ENCODE measurements around the gene SERINC1. TPM values are rescaled to one million over a fixed set of nuclear protein-coding genes. Genes with fewer than 3 reads are reported as not detected.

The SERINC1 gene
- polyA plus RNA-seq, 2 of the 4 experiments (the other 2 are of a cell fraction), result 71.6 to 112 TPM

DNA sequence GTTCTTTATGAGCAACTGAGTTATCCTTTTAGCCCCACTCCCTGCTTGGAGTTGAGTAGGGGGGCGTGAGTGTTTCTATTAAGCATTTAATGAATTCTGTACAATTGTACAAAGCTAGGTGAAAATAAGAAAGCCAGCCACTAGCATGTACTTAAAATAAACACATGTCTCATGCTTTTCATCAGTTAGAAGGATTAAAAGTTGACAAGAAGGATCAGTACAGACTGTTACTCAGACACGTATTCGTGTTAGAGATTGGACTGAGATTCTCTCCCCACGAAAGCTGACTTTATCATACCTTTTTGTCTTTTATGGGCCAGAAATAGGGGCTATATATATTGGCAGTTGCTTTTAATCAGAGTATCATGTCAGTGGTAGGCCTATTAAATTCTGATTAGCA, 70.5 kb downstream of the SERINC1 start:
- FAIRE-seq, result no peak
- CTCF ChIA-PET, result no interaction called here
- Histone ChIP-seq H3K4me1 (peaks cover 11% of the 10 kb centered on the region; the same call in 2 of the 3 replicates), H3K27ac (no peak overlapping the region), H3K9me3 (no peaks in the 10 kb centered on the region), H3K4me3 (no peak overlapping the region; the same call in 2 of the 3 replicates), H3K4me2 (peak overlapping the region; percentile 82)
- no peak for ATAC-seq
- POLR2A ChIA-PET, result no interaction called here
- TF ChIP-seq, protein P1, sequence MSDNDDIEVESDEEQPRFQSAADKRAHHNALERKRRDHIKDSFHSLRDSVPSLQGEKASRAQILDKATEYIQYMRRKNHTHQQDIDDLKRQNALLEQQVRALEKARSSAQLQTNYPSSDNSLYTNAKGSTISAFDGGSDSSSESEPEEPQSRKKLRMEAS (IDR thresholded peaks at IDR 0.05), result no peak
- TF ChIP-seq RCOR1 (IDR thresholded peaks at IDR 0.05; ENCODE audit: low read depth, low read length), result no peak
- no peak for TF ChIP-seq POLR2AphosphoS2 (conservative IDR thresholded peaks at IDR 0.05; ENCODE audit: low read length)
- no peak for TF ChIP-seq ZNF302 (CRISPR knock-in tag; IDR thresholded peaks at IDR 0.05)
- no peak for TF ChIP-seq HOXB5 (CRISPR knock-in tag; IDR thresholded peaks at IDR 0.05)
- no peak for TF ChIP-seq EHMT2 (IDR thresholded peaks at IDR 0.05; ENCODE audit: low read depth)
- TF ChIP-seq MAFK (IDR thresholded peaks at IDR 0.05; ENCODE audit: partially characterized antibody), result no peak
- DNase-seq (ENCODE audit: low read depth in 1 of 2, low spot score in 1 of 2), result no peak
- WGBS (ENCODE audit: missing lambda C conversion rate), result 94% methylated on average over 4 of the region's 4 CpGs

DNA sequence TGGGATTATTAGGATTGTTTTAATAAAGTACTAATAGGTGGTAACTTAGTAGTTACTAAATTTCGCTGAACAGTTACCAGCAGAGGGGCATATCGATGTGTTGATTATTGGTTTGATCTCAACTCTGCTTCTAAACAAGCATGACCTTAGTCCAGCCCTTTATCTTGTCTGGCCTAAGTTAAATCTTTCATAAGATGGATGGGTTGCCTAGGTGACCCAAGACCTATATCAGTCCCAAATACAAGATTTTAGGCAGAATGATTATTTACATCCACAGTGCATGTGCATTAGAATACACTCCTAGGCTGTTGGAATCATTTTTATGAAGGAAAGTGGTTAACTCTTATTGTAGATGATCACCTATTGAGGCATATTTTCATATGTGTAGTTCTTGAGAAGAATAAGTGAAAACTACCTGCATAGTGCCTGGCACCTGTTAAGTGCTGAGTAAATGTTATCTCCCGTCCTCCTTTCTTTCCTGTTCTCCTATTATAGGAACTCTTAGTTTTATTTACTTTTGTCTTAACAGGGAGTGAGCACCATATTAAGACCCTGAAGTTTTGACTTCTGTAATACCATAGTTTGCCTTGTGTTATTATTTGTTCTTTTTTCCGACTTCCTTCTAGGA, 71.0 kb downstream of the SERINC1 start:
- H3K27ac ChIP-seq, result peak overlapping the region; percentile 92 to 97
- no peak for FAIRE-seq
- TF ChIP-seq REST (IDR thresholded peaks at IDR 0.05) (no peak), ESRRA (IDR thresholded peaks at IDR 0.05; ENCODE audit: borderline replicate concordance, low read length) (no peak), CHD2 (IDR thresholded peaks at IDR 0.05; ENCODE audit: low read length, partially characterized antibody) (no peak), HOXA7 (CRISPR knock-in tag; IDR thresholded peaks at IDR 0.05) (no peak), TFCP2L1 (CRISPR knock-in tag; IDR thresholded peaks at IDR 0.05) (no peak), KDM5A (IDR thresholded peaks at IDR 0.05) (no peak), GATA3 (IDR thresholded peaks at IDR 0.05; ENCODE audit: borderline replicate concordance) (no peak), FOSL2 (IDR thresholded peaks at IDR 0.05) (no peak), FOSL2 (CRISPR knock-in tag; IDR thresholded peaks at IDR 0.05) (no peak), RNF2 (IDR thresholded peaks at IDR 0.05; ENCODE audit: borderline replicate concordance, low read depth) (no peak)
- H3K4me3 ChIP-seq, result peak overlapping the region; percentile 99
- ChIA-PET POLR2A (no interaction called here), CTCF (no interaction called here)
- WGBS (ENCODE audit: missing lambda C conversion rate), result 52% methylated on average over 4 of the region's 4 CpGs
- peak overlapping the region; percentile 82 for H3K4me2 ChIP-seq
- H3K9me3 ChIP-seq, result no peaks in the 10 kb centered on the region
- no peak for DNase-seq (ENCODE audit: low read depth in 1 of 2, low spot score in 1 of 2)
- no peak for ATAC-seq
- H3K4me1 ChIP-seq, result peaks cover 11% of the 10 kb centered on the region; the same call in 2 of the 3 replicates

DNA sequence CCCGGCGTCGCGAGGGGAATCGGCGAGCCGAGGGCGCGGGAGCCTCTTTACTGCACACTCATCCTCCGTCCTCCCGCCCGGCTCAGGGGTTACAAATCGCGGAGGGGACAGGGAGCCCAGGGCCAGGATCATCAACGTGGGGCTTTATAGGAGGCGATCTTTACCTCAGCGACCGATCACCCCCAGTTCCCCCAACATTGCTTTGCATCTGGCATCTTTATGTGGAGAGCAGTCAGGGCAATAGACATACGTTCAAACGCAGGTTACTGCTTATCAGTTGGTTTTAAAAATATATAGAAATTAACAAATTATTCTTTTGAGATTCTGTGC, 71.5 kb downstream of the SERINC1 start:
- Histone ChIP-seq H3K27ac (peak overlapping the region; percentile 92 to 97), H3K4me3 (peak overlapping the region; percentile 99), H3K9me3 (no peaks in the 10 kb centered on the region), H3K4me2 (peak overlapping the region; percentile 82), H3K4me1 (peaks cover 11% of the 10 kb centered on the region; the same call in 2 of the 3 replicates)
- WGBS (ENCODE audit: missing lambda C conversion rate), result under 1% methylated on average over 20 of the region's 20 CpGs
- CTCF ChIA-PET, result interaction anchor here (0.5 kb wide), 1 partner anchor 9 kb away, joined by 3 read pairs; no protein-coding TSS in a partner anchor
- DNase-seq (ENCODE audit: low read depth in 1 of 2, low spot score in 1 of 2), result peak in 1 of 2 experiments; percentile 13
- POLR2A ChIA-PET, result interaction anchor here (0.7 to 1.0 kb wide), 2 partner anchors 8 to 71 kb away, joined by 3 read pairs; partner anchors contain the start of gene SERINC1
- FAIRE-seq, result no peak
- peak in 1 of 2 experiments; percentile 34; a peak in 4 of 6 replicates for ATAC-seq
- TF ChIP-seq, protein P2, sequence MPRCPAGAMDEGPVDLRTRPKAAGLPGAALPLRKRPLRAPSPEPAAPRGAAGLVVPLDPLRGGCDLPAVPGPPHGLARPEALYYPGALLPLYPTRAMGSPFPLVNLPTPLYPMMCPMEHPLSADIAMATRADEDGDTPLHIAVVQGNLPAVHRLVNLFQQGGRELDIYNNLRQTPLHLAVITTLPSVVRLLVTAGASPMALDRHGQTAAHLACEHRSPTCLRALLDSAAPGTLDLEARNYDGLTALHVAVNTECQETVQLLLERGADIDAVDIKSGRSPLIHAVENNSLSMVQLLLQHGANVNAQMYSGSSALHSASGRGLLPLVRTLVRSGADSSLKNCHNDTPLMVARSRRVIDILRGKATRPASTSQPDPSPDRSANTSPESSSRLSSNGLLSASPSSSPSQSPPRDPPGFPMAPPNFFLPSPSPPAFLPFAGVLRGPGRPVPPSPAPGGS (IDR thresholded peaks at IDR 0.05), result no peak
- TF ChIP-seq ESRRA (IDR thresholded peaks at IDR 0.05; ENCODE audit: borderline replicate concordance, low read length) (no peak), HOXA7 (CRISPR knock-in tag; IDR thresholded peaks at IDR 0.05) (no peak), PHF8 (IDR thresholded peaks at IDR 0.05; ENCODE audit: borderline replicate concordance, low read depth) (no peak; the same call in 1 of the 2 replicates), GATA3 (IDR thresholded peaks at IDR 0.05; ENCODE audit: borderline replicate concordance) (no peak), EHF (CRISPR knock-in tag; IDR thresholded peaks at IDR 0.05) (no peak), RNF2 (IDR thresholded peaks at IDR 0.05; ENCODE audit: borderline replicate concordance, low read depth) (no peak), RCOR1 (IDR thresholded peaks at IDR 0.05; ENCODE audit: low read depth, low read length) (no peak), ZC3H11A (IDR thresholded peaks at IDR 0.05) (no peak), NPAS2 (CRISPR knock-in tag; IDR thresholded peaks at IDR 0.05; ENCODE audit: borderline replicate concordance) (no peak), HES2 (IDR thresholded peaks at IDR 0.05) (no peak), KDM5A (IDR thresholded peaks at IDR 0.05) (no peak), HOXB13 (CRISPR knock-in tag; IDR thresholded peaks at IDR 0.05; ENCODE audit: low read depth) (no peak), JUNB (IDR thresholded peaks at IDR 0.05) (no peak), RFX5 (IDR thresholded peaks at IDR 0.05) (no peak), KDM1A (IDR thresholded peaks at IDR 0.05; ENCODE audit: low read depth) (no peak)
- TF ChIP-seq, protein P3, sequence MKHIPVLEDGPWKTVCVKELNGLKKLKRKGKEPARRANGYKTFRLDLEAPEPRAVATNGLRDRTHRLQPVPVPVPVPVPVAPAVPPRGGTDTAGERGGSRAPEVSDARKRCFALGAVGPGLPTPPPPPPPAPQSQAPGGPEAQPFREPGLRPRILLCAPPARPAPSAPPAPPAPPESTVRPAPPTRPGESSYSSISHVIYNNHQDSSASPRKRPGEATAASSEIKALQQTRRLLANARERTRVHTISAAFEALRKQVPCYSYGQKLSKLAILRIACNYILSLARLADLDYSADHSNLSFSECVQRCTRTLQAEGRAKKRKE (CRISPR knock-in tag; IDR thresholded peaks at IDR 0.05; ENCODE audit: low read depth), result no peak
- TF ChIP-seq, protein P1 (IDR thresholded peaks at IDR 0.05), result no peak
